OCI-M2 (cell line): Measurements from ENCODE around the gene UST.
"Not testable (repeated sequence)": the region's sequence is repeated elsewhere in the genome, so short reads cannot be mapped to it uniquely, and the experiment has no call there.

ENCODE experiments used
- DNase-seq: peaks from one replicate; lab custom pipeline; 2025; ENCODE audit not compliant: unreplicated experiment; lab: John Stamatoyannopoulos, UW

UST gene

DNA sequence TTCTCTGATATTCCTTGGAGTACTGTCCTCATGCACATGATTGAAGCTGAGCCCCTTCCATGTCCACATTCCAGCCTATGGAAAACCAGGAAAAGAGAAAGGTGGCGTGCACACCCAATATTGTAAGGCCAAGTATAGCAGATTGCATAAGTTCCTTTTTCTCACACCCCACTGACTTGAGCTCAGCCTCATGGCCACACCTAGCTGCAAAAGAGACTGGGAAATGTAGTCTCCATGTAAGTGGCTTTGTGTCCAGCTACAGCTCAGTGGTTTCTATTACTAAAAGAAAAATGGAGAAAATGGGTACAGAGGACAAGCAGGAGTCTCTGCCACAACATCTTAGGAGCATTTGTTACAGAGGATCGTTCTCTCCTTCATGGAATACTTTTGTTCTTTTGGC is 10.8 kb upstream of the UST start:
- no peak for DNase-seq

DNA sequence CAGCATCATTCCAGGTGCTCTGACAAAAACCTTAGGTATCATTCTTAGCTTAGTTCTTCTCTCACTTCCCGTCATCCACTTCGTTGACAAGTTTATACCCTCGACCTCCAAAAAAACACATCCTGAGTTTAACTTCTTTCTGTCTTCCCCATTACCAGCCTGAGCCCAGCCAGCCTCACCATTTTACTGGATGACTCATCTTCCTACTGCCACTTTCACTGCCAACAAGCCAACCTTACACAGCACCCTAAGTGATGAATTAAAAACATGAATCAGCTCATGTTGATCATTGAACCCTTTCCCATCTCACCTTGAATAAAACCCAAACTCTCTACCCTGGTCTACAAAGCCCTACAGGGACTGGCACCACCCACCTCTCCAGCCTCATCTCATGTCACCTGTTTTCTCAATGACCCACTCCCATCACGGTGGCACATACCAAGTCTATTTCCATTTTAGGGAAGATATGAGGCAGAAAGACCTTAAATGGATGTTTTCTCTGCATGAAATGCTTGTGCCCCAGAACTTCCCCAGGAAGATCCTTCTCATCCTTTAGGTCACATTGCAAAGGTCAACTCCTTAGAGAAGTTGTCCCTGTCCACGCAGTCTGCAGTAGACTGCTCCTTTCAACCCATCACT is 9.9 kb upstream of the UST start:
- DNase-seq, result no peak

DNA sequence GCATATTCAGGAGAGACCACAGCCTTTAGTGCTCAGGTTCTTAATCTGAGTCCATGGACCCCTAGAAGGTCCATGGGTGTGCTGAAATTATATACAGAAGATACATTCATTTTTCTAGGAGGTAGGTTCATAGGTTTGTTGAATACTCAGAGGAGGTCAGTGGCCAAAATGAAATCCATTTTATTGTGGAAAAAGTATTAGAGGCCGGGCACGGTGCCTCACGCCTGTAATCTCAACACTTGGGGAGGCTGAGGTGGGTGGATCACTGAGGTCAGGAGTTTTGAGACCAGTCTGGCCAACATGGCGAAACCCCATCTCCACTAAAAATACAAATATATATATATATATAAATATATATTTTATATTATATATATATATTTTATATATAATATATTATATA is 9.0 kb upstream of the UST start:
- DNase-seq, result no peak

DNA sequence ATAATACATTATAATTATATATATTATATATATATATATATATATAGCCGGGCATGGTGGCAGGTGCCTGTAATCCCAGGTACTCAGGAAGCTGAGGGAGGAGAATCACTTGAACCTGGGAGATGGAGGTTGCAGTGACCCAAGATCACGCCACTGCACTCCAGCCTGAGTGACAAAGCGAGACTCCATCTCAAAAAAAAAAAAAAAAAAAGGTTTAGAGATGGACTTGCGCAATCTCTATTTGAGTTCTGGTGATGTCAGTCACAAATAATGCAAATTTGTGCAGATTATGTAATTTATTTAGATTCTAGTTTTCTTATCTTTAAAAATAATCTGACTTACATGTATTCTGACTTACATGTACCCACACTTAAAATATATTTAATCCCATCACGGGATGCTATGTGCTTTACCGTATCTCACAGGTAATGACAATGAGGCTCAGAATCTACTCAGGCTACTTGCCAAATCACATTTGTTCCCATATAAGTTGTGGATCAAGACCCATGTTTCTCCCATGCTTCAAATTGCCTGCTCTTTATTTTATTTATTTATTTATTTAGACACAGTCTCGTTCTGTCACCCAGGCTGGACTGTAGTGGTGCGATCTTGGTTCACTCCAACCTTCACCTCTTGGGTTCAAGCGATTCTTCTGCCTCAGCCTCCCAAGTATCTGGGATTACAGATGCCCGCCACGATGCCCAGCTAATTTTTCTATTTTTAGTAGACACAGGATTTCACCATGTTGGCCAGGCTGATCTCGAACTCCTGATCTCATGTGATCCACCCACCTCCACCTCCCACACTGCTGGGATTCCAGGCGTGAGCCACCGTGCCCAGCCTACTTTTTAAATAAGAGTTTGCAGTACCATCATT is 7.6 kb upstream of the UST start:
- no peak for DNase-seq

DNA sequence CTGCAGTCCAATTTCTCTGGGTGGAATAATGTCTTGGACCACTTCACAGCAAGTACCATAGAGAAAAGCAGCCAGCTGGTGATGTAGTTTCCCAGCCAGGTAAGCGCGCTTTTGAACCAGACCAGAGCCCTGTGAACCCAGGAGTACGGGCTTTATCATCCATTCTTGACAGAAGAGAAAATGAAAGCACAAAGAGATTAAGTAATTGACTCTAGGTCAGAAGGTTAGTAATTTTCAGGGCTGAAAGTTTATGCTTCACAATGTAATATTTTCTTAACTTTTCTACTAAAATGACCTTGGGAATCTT is 7.1 kb upstream of the UST start:
- DNase-seq, result no peak

DNA sequence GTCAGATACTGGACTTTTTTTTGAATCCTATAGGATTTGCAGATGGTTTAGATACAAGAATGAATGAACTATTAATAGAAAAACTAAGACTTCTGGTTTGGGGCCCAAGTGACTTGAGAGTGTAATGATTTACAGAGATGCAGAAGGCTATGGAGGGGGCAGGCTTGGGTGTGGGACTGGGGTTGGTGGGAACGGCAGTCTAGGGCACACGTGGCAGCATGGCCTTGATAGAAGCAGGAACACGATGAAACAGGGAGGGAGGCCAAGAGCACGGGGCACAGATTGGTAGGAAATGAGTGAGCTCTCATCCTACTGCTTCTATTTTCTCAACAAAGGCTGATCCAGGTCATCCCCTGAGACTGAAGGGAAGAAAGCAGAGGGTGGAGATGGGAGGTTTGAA is 3.4 kb upstream of the UST start:
- DNase-seq, result no peak

DNA sequence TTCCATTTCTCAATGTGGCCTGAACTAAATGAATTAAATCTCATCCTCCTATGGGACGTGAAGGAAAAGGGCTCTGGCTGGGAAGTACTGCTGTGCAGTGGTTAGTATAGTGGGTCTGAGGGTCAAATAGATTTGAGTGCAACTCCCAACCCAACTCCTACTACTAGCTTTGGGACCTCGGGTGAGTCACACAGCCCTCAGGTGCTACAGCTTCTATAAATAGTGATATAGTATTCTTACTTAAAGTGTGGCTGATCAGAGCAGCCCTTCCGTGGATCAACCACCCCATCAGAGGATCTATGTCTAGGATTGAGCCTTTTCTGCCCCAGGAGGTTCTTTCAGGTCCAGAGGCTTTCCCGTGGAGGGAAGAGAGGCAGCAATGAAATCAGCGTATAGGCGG is 904 bp upstream of the UST start:
- DNase-seq, result no peak

DNA sequence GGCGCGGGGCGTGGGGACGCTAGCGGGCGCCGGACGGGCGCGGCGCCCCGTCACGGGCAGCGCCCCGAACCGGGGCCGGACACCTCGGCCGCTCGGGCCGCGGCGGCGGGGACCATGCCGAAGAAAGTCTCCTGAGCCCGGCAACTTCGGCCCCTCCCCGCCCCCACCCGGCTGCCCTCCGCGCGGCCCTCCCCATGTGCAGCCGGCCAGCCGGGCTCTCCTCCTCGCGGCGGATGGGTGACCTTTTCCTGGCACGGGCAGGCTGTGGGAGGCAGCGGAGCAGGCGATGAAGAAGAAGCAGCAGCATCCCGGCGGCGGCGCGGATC is 278 bp downstream of the UST start:
- DNase-seq, result no peak

DNA sequence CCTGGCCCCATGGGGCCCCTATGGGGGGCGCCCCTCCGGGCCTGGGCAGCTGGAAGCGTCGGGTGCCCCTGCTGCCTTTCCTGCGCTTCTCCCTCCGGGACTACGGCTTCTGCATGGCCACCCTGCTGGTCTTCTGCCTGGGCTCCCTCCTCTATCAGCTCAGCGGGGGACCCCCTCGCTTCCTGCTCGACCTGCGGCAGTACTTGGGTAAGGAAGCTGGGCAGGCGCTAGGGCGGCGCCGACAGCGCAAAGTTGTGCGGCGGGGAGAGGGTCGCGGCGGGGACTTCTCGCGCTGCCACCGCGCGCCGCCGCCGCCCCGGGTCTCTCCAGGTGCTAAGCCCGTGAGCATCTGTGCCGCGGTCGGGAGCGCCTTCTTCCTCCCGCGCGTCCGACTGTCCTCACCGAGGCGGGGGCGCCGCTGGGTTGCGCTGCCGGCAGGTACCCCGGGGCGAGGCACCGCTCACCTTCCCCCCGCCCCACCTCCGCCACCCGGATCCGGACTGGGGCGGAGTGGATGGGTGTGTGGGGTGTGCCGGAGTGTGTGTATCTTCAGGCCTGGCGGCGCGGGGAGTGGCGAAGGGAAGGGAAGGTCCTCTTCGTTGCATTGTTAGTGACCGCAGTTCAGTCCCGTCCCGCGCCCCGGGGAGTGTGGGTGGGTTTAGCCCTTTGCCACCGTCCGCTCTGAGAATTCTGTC is 788 bp downstream of the UST start:
- DNase-seq, result no peak

DNA sequence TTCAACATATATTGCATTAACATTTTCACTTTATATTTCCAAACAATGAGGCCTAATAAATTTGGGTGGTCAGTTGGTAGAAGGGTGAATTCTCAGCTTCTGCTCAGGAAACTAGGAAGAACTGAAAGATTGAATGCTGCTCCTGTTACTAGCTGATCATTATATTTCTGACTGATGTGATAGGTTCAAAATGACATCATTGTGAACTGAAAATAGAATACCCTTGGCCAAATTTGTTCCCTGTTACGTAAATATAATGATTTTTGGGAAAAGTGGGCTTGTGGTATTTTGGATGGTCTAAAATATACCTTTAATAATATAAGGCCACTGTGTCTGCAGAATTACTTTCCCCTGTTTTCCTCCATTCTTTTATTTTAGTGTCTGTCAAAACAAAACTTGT is 2.8 kb downstream of the UST start:
- no peak for DNase-seq

DNA sequence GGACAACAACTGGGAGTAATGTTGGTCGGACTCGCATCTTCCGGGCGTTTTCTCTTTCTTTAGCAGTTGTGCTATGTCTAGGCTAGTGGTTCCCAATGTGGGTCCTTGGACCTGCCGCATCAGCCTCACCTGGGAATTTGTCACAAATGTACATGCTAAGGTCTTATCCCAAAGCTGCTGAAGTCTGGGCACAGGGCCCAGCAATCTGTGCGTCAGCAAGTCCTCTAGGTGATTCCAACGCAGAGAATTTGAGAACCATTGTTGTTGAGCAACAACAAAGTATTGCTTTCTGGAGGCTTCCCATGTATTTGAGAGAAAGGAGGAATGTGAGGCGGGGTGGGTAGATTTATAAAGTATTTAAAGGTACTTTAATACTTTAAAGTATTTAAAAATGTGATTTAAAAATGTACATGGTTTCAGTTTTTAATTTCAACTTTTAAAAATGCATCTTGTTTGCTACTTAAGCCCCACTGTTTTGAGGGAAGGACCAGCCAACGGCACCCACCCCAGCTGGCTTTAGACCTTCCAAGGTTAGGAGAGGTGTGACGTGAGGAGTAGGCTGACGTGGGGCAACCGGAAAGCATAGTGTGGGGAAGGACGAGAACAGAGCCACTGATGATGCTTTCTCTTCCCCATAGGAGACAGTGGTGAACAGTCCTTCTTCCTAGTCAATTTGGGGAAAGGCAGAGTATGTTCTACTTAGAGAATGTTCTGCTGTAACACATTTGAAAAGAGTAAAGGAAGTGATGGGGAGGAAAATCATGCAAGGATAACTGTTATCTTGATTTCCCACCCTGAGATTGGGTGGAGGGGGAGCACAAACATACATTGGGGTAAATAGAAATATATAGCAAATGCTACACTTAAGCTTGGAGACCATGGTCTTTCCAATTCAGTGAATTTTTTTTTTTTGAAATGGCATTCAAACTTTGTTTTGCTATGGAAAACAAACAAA is 4.3 kb downstream of the UST start:
- DNase-seq, result no peak

DNA sequence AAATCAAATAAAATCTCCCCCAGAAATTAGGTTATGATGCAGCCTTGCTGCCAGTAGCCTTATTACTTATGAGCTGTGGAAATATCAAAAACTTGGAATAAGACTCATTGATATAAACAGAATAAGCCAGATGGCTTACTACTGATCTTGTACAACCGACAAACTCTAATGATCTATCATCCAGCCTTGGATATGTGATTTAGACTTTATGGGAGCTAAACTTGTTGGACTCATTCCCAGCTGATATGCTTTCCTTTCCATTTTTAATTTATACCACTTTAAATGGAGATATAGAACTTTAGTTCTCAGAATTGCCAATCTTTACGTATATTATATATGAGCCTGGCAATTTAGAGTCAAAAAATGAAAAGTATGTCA is 5.0 kb downstream of the UST start:
- DNase-seq, result no peak

DNA sequence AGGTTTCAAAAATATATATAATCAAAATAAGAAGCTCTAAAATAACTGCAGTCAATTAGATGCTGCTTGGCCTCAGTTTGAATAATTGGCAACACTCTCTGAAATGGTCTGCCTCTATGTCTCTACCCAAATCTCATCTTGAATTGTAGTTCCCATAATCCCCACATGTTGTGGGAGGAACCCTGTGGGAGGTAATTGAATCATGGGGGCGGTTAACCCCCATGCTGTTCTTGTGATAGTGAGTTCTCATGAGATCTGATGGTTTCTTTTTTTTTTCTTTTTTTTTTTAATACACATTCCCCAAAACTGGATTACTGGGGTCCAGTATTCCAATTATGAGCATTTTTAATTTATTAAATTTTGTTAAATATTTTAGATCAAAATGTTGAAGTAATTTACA is 8.5 kb downstream of the UST start:
- not testable (repeated sequence) for DNase-seq

DNA sequence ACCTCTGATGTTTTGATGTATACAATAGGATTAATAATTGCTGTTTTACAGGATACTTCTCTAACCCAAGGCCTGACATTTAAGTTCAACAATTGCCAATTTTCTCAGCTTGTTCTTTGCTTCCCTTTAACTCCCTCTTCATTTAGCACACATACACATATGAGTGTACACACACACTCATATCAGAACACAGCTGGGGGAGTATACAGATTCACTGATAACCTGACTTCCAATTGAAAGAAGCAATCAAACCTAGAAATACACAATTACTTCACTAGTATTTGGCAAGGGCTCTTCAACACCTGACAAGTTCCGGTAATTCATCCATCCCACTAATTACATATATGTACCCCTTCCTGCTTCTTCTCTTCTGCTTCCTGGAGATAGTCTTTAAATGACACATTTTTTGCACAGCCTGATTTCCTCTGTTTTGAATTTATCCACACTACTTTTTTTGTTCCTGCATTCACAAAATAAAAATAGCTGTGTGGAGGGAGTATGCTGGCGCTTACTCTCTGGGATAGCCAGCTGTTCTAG is 11.2 kb downstream of the UST start:
- DNase-seq, result no peak

DNA sequence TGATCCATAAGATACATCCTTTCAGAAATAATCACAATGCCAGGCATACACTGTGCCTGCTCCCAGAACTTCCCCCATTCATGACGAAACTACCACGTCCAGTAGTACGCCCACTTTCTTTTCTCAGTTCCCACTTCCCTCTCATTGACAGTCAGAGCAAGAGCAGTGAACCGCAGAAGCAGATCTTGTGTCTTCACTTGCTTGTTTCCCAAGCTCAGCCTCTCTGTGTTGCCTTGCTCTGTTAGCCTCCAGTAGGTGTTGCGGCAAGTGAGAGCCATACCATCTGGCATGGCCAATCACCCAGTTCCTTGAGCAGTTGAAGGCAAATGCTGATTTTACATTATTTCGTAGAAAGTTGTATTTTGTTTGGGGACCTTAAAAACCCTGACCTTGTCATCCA is 11.7 kb downstream of the UST start:
- DNase-seq, result no peak

DNA sequence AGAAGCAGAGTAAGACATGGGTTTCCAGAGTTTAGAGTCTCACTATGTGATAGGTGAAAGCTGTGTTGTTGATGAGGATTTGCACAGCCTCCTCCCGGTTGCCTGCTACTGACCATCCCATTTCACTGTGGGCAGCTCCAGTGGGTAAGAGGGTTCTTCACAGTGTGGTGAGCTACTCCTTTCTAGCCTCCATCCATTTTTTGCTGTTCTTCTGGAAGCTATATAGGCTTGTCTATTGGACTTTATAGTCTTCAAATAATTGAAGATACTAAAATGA is 13.4 kb downstream of the UST start:
- no peak for DNase-seq

DNA sequence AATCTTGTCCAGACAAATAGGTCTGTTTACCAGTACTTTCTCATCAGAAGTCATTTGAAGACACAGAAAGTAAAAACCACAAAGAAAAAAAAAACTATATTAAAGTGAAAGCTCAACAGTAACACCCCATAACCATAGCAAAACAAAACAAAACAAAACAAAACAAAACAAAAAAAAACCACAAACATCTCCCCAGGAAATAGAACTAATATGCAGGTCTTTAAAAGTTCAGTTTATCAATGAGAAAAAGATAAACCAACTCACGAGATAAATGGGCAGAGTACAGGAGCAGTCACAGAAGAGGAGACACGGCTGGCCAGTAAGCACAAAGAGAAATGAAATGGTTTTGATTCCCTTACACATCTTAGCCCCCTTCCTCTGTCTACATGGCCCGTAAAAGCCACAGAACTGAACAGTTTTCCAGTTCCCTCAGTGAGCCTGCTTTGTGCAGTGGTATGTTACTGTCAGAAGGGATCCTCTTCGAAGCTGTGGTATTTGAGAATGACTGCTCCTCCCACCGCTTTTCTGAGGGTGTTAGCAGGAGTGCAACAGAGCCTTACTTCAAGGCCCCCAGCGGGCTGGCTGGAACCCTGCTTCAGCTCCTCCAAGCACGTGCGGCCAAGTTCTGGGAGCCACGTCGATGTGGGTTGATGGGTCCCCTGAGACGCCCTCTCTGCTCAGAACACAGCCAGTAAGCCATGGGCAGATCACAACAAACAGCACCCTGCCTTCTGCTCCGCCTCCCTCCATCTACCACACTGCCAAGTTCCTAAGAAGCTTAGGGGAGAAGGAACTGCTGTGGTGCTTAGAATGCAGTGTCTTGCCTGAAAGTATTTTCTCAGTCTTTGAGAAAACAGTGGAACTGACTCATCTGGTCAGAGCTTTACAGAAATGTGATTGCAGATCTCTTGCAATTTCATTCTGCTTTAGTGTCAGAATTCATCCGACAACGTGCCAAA is 14.0 kb downstream of the UST start:
- DNase-seq, result no peak

DNA sequence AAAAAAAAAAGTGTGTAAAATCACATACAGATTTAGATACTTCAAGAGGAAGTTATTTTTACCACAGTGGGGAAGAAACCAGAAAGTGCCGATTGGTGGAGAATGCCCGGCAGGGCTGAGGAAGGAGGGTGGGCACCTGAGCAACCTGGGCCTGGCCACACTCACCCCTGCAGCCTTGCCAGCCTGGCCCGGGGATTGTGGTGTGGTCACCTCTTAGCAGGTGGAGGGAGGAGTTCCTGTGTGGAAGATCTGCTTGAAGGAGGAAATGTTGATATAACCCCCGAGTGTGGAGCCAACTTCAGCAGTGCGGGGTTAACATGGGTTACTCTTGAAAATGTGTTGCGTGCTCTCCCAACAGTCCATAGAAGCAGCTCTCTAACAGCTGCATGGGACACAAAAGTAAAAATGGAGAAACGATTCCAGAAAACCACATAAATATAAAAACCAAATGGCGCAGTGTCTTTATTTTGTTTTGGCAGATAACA is 14.7 kb downstream of the UST start:
- no peak for DNase-seq

DNA sequence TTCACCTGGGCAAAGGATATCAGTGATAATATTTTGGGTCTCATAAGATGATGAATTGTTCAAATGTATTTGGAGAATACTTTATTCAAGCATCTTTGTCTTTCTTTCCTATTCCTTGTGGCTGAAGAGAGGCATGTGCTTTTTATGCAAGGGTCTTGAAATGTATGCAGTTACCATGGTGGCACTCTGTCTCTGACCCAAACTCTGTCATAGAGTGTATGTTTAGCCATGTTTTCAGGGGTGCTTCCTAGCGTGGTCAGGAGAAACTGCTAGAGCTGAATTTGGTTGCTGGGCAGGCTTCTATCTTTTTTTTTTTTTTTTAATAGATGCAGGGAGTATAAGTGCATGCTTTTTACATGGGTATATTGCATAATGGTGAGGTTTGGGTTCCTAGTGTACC is 15.4 kb downstream of the UST start:
- DNase-seq, result no peak
